ENCODE data around the gene PISD. TPM values are rescaled to one million over a fixed set of nuclear protein-coding genes. Genes with fewer than 3 reads are reported as not detected.
"Not testable (repeated sequence)": the region's sequence is repeated elsewhere in the genome, so short reads cannot be mapped to it uniquely, and the experiment has no call there.

The PISD gene
- total RNA-seq, 1 experiment from 2014 or later = 49.1 TPM

- DNase-seq (ENCODE audit: low read depth) = no peak
These were observed 51.4 kb downstream of the PISD start for GRCh38 chr22:31610611-31611010.

DNA sequence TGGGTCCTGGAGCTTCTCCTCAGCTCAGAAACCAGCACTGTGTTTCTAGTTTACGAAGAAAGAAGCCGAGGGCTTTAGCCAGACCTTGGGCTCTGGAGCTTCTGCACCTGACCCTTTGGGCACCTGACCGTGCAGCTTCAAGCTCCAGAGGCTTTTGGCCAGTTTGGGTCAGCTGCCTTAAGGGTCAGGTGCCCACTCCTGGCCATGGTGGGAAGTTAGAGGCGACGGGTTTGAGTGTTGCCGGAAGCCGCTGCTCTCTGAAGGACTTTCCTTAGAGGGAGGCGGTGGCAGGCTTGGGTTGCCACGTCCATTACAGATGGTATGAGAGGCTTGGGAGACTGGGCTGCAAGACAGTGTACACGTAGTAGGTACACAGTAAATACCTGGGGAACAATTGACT is 52.3 kb downstream of the PISD start:
- no peak for DNase-seq (ENCODE audit: low read depth)

DNA sequence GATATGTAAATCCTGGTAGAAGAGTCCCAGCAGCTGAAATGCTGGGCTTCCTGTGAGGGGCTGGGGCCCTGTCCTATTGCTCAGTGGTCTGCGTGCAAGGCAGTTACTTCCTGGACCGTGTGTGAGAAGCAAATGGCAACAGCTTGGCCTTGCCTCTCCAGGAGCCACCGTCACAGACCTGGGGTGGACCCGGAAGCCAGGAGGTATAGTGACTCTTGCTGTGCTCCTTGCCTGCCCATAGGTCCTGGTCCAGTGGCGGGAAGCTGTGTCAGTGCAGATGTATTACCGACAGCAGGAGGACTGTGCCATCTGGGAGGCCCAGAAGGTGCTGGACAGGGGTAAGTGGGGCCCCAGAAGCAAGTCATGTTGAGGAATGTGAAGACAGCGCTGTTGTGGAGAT is 54.3 kb downstream of the PISD start:
- DNase-seq (ENCODE audit: low read depth) = no peak

DNA sequence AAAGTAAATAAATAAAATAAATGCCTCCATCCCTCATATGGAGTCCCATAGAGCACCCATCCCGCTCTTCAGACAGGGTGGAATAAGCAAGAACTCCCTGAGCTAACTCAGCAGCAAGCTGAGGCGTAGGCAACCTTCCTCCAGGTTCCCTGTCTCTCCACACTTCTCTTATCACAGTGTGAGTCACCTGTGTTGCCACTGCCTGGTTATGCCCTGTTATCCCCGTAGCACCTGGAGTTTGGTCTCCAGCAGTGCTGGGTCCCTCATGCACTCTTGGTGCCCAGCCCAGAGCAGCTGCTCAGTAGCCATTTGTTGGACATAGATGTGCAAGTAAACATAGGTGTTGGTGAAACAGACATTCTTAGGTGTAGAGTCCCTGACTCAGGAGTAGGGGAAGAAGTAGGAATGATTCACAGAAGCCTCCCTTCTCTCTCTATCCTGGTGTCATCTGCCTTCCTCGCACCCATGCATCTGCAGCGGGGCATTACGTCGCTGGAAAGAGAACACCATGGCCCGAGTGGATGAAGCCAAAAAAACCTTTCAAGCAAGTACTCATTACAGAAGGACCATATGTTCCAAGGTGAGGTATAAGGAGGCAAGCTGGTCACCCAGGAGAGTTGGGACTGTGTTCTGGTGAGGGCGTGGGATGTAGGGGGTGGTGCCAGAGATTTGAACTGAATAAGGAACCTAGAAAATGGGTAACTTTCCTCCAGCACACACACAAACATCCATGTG is 56.0 kb downstream of the PISD start:
- DNase-seq (ENCODE audit: low read depth) = no peak

- DNase-seq (ENCODE audit: low read depth) = no peak
These were observed 57.0 kb downstream of the PISD start for GRCh38 chr22:31604746-31605705.

GRCh38 chr22:31604137-31604705 is 57.8 kb downstream of the PISD start:
- DNase-seq (ENCODE audit: low read depth) = no peak

GRCh38 chr22:31603574-31603973 is 58.4 kb downstream of the PISD start:
- DNase-seq (ENCODE audit: low read depth) = no peak

- no peak for DNase-seq (ENCODE audit: low read depth)
These were observed 58.9 kb downstream of the PISD start for GRCh38 chr22:31603081-31603525.

DNA sequence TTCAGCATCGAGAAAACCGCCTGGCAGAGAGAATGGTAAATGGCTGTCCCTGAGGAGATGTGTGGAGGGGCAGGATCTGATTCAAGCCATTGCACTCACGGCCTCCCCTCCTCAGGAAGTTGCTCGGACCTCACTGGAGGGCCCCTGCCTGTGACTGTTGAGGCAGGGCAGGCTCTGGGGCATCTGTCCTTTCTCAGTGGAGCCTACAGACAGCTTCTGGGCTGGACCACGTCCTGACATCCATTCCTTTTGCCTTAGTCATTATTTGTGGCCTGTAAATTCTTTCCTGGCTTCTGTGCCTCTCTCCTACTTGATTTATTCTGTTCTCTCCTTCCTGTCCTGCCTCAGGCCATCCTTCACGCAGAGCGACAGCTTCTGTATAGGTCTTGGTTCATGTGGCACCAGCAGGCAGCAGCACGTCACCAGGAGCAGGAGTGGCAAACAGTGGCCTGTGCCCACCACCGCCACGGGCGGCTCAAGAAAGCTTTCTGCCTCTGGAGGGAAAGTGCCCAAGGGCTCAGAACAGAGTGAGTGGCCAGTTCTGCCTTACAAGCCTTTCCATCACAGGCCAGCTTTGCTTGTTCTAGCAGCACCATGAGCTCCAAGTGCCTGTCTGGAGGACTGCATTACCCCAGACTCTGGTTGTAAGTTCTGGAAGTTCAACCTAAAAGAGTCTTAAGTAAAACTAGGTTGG is 59.6 kb downstream of the PISD start:
- DNase-seq (ENCODE audit: low read depth) = peak; percentile 92

DNA sequence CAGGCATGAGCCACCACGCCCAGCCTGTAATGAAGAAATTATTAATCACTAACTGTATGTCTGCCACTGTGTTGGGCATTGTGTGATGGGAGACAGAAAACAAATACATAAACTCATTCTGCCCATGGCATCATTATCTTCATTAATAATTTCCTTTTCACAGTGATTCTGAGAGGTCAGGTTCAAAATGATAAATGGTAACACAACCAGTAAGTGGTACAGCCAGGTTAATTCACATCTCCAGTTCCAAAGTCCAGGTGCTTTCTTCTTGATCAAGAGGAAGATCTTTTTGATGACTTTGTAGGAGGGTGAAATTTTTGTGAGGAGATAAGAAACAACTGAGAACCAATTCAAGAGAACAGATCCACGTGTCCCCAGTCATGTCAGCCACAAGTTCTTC is 66.7 kb downstream of the PISD start:
- DNase-seq (ENCODE audit: low read depth) = no peak

DNA sequence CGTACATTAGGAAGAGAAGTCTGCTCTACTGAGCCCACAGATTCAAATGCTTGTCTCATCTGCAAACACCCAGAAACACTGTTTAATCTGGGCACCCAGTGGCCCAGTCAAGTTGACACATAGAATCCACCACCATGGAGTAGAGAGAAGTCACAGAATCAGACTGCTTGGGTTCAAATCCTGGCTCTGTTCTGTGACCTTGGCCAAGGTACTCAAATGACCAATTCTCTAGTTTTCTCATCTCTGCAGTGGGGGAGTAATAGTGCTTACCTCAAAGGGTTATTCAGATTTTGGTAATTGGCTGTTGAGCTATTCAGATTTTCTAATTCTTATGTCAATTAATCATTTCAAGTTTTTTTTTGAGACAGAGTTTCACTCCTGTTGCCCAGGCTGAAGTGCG is 71.9 kb downstream of the PISD start:
- DNase-seq (ENCODE audit: low read depth) = not testable (repeated sequence)

DNA sequence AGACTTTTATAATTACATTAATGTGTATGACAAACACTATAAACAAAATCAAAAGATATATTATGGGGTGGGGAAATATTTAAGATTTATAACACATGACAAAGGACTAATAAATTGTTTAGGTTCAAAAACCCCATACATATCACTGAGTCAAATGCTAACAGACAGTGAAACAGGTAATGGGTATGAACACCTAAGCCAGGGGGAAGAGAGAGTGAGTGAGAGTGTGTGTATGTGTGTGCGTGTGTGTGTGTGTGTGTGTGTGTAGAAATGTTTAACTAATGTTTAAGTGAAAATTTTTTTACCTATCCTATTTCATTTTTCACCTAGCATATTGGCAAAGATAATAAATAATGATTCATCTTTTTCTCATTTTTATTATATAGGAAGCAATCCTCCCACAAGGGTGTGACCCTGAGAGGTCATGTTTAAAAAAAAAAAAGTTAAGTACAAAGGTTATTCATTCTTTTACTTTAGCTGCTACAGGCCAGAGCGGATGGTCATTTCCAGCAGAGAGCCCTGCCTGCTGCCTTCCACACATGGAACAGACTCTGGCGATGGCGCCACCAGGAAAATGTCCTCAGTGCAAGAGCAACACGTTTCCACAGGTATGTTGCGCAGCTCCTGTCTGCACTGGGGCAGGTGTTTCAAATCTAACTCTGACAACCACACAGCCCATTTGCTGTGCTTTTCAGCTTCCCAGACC is 72.9 kb downstream of the PISD start:
- DNase-seq (ENCODE audit: low read depth) = no peak

- DNase-seq (ENCODE audit: low read depth) = no peak
These were observed 75.7 kb downstream of the PISD start for GRCh38 chr22:31586137-31586920.

DNA sequence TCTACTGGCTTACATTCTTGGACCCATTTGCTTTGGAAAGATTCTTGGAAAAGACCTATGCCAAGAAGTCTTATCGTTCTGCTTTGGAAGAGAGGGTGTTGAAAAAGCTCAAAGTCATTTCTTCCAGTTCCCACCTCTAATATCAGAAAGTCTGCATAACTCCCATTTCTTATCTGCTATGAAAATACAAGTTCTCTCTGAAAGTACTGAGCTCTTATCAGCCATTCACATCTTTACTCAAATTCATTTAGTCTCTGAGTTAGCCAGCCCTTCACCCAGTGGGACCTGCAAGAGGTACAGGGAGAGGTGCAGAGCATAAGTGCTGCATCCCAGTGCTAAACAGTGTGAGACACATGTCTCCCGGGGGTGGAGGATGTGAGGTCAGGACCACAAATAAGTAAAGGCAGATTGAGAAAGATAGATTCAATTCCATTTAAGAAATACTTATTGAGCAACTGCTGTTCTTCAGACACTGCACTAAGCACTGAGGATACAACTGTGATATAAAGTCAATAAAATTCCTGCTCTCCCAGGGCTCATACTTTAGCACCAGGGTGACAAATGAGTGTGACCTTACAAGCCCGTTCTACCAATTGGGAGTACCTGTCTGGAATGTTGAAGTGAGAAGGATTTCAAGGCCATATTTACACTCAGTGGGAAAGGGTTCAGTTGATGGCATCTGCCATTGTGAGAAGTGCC is 76.7 kb downstream of the PISD start:
- no peak for DNase-seq (ENCODE audit: low read depth)

DNA sequence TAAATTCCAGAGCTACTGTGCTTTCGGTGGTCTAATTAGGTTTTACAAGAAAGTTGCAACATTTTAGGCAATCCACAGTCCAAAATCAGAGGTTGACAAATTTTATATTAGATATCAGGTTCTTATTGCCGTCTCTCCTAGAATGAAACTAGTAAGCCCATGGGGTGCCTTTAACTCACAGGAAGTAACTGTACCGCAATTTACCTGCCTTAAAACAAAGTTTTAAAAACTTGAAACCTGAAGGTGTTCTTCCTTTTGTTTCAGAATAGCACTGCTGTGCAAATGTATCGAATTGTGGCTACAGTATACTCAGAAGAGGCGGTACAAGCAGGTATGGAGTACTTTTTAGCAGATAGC is 77.2 kb downstream of the PISD start:
- DNase-seq (ENCODE audit: low read depth) = no peak

DNA sequence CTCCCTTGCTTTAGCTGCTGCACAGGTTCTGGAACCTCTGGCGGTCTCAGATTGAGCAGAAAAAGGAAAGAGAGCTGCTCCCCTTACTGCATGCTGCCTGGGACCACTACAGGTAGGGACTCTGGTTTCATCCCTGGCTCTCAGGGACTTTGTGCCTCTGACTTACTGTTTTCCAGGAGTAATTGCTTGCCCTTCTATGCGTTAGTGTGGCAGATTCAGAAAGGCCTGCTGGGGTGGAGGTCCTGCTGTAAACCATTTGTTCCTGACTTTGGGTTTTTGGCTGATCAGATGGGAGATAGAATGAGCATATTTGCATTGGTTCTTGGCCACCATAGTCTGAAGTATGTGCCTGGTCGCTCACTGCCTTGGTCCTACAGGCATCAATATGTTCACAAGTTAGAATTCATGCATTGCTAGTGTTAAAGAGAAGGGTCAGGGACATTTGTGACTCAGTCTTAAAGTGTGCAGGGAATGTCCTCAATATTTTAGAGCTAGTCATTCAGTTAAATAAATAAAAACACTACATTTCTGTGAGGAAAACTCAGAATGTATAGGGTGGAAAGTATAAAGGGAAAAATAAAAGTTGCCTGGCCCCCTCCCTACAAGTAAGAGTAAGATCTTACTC is 78.0 kb downstream of the PISD start:
- peak; percentile 25 for DNase-seq (ENCODE audit: low read depth)

- no peak for DNase-seq (ENCODE audit: low read depth)
These were observed 82.2 kb downstream of the PISD start for GRCh38 chr22:31579835-31580242.

DNA sequence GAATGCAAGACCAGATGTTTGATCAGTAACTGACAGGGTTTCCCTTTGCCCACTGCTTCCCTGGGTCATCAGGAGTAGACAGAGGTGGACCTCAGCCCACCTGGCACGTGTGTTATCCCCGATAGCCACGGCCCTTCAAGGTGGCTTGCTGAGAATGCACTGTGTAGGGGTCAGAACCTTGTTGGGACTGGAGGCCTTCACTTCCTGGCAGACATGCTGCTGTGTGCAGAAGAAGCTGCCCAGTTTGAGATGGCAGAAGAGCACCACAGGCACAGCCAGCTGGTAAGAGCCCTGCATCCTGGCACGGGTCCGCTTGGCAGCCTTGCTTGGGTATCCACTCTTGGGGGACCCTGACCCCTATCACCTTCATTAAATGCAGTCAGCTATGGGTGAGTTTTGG is 83.8 kb downstream of the PISD start:
- no peak for DNase-seq (ENCODE audit: low read depth)

- no peak for DNase-seq (ENCODE audit: low read depth)
These were observed 84.3 kb downstream of the PISD start for GRCh38 chr22:31577711-31578110.

All from HT1080 (cell line).